Measurements from ENCODE around the gene HDAC8. TPM values are rescaled to one million over a fixed set of nuclear protein-coding genes. Genes with fewer than 3 reads are reported as not detected.
A peak's percentile ranks its signal among the peaks of the same experiment; 100 is the strongest.

HDAC8 gene
- total RNA-seq, 1 experiment from 2014 or later: 26.2 TPM

DNA sequence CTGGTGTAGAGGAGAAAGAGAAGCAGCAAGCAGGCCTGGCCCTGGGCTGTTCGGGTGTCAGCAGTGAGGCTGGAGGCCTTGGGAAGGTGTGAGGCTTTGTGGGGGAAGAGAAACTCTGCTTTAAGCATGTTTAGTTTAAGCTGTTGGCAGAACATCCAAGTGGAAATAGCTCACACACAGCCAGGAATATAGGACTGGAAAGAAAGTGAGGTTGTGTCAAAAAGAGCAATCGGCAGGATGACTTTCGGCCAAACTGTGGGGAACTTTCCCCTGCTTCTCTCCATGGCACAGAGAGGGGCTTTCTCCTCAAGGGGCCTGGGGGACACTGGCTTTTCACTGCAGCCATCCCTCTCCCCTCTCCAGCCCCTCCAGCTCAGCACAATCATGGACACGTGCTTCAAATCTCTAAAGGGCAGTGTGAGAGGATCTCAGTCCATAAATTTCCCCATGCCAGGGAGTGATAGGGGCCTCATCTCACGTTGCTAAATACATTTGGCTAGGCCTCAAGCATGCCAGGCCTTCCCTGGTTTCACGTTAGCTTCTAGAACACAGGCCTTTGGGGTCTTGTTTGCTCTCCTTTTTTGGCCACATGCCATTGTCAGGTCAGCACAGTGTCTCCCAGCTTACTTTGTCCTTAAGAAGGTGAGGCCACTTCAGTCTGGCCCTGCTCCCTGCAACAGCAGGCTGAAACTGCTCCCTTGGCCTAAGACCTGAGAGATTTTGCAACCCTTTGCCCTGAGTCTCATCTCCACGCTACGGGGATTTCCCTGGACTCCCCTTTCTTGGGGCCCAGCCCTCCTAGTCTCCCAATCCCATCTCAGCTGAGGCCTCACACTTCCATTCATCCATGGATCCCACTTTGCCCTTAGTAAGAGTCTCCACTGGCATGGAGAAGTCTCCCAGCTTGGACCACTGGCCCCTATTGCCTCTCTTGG lies 258.7 kb downstream of the HDAC8 start:
- H3K27ac Mint-ChIP-seq (ENCODE audit: unreplicated experiment): no peak overlapping the region
- no peaks in the 10 kb centered on the region for H3K27me3 ChIP-seq (replicated peaks; ENCODE audit: control insufficient read depth, insufficient read depth, low read length)
- CTCF ChIA-PET: no interaction called here

DNA sequence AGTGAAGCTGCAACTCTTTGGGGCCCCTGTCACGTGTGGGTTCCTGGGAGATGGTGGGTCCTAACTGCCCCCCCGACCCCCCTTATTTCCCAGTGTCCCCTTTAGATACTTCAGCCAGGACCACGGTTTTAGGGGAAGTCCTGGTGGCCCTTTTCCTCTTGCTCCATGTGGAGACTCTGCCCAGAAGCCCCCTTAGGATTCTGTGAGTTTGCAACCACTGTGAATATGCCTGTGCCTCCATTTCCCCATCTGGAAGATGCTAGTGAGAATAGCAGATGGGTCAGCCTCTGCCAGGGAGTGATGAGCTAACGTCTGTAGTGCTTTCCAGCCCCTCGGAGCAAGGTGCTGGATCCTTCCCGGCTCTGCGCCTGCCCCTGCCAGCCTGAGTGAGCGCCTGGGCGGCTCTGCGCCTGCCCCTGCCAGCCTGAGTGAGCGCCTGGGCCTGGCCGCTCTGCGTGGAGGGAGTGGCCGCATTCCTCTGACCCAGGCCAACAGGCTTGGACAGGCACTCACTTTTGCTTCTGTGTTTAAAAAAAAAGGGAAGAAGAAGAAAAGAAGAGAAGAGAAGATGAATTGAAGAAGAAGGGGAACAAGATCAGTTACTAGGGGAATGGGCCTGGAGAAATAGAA lies 260.2 kb downstream of the HDAC8 start:
- no peak for DNase-seq
- no peaks in the 10 kb centered on the region for H3K4me1 Mint-ChIP-seq (ENCODE audit: low read depth, unreplicated experiment)
- H3K27ac Mint-ChIP-seq (ENCODE audit: unreplicated experiment): no peak overlapping the region
- CTCF ChIA-PET: no interaction called here
- Histone ChIP-seq H3K9me3 (no peaks in the 10 kb centered on the region), H3K4me3 (ENCODE audit: low read depth, low read length) (no peak overlapping the region), H3K27me3 (replicated peaks; ENCODE audit: control insufficient read depth, insufficient read depth, low read length) (no peaks in the 10 kb centered on the region; the same call in 1 of the 2 replicates), H3K36me3 (ENCODE audit: control insufficient read depth, insufficient read depth, low read length) (no peaks in the 10 kb centered on the region), H3K4me1 (0 out of 2 replicates have a peak, but pooled peaks cover 5% of the 10 kb centered on the region)
- no TSS peak for BruUV-seq (replicated peaks)
- intact Hi-C loops (cut with micrococcal nuclease; ENCODE audit: unreplicated experiment): no loop called here
- TF ChIP-seq, protein P1, sequence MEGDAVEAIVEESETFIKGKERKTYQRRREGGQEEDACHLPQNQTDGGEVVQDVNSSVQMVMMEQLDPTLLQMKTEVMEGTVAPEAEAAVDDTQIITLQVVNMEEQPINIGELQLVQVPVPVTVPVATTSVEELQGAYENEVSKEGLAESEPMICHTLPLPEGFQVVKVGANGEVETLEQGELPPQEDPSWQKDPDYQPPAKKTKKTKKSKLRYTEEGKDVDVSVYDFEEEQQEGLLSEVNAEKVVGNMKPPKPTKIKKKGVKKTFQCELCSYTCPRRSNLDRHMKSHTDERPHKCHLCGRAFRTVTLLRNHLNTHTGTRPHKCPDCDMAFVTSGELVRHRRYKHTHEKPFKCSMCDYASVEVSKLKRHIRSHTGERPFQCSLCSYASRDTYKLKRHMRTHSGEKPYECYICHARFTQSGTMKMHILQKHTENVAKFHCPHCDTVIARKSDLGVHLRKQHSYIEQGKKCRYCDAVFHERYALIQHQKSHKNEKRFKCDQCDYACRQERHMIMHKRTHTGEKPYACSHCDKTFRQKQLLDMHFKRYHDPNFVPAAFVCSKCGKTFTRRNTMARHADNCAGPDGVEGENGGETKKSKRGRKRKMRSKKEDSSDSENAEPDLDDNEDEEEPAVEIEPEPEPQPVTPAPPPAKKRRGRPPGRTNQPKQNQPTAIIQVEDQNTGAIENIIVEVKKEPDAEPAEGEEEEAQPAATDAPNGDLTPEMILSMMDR (IDR thresholded peaks at IDR 0.05; ENCODE audit: insufficient read depth in 1 of 2, low read depth in 1 of 2, low read length in 1 of 2, severe bottlenecking in 1 of 2, unreplicated experiment in 1 of 2): no peak
- no peak overlapping the region for H3K4me3 Mint-ChIP-seq (ENCODE audit: unreplicated experiment)
- H3K9me3 Mint-ChIP-seq (ENCODE audit: unreplicated experiment): no peaks in the 10 kb centered on the region
- H3K36me3 Mint-ChIP-seq (ENCODE audit: insufficient read depth, unreplicated experiment): no peaks in the 10 kb centered on the region
- H3K27me3 Mint-ChIP-seq (ENCODE audit: insufficient read depth, unreplicated experiment): peaks cover 4% of the 10 kb centered on the region
- POLR2A ChIA-PET: no interaction called here

More for the DNA sequence above, 258.7 kb downstream of the HDAC8 start:
- Mint-ChIP-seq H3K4me3 (ENCODE audit: unreplicated experiment) (no peak overlapping the region), H3K27me3 (ENCODE audit: insufficient read depth, unreplicated experiment) (no peaks in the 10 kb centered on the region), H3K36me3 (ENCODE audit: insufficient read depth, unreplicated experiment) (no peaks in the 10 kb centered on the region), H3K9me3 (ENCODE audit: unreplicated experiment) (no peaks in the 10 kb centered on the region), H3K4me1 (ENCODE audit: low read depth, unreplicated experiment) (no peaks in the 10 kb centered on the region)
- Histone ChIP-seq H3K36me3 (ENCODE audit: control insufficient read depth, insufficient read depth, low read length) (no peaks in the 10 kb centered on the region), H3K4me1 (0 out of 2 replicates have a peak, but pooled peaks cover 5% of the 10 kb centered on the region), H3K9me3 (no peaks in the 10 kb centered on the region), H3K4me3 (ENCODE audit: low read depth, low read length) (no peak overlapping the region)
- BruUV-seq (replicated peaks): no TSS peak
- TF ChIP-seq, protein P1 (IDR thresholded peaks at IDR 0.05; ENCODE audit: insufficient read depth in 1 of 2, low read depth in 1 of 2, low read length in 1 of 2, severe bottlenecking in 1 of 2, unreplicated experiment in 1 of 2): no peak
- DNase-seq: no peak
- intact Hi-C loops (cut with micrococcal nuclease; ENCODE audit: unreplicated experiment): no loop called here
- POLR2A ChIA-PET: interaction anchor here (1.1 kb wide), 1 partner anchor 75 kb away, joined by 3 read pairs; the partner anchor contains the start of gene ERCC6L

DNA sequence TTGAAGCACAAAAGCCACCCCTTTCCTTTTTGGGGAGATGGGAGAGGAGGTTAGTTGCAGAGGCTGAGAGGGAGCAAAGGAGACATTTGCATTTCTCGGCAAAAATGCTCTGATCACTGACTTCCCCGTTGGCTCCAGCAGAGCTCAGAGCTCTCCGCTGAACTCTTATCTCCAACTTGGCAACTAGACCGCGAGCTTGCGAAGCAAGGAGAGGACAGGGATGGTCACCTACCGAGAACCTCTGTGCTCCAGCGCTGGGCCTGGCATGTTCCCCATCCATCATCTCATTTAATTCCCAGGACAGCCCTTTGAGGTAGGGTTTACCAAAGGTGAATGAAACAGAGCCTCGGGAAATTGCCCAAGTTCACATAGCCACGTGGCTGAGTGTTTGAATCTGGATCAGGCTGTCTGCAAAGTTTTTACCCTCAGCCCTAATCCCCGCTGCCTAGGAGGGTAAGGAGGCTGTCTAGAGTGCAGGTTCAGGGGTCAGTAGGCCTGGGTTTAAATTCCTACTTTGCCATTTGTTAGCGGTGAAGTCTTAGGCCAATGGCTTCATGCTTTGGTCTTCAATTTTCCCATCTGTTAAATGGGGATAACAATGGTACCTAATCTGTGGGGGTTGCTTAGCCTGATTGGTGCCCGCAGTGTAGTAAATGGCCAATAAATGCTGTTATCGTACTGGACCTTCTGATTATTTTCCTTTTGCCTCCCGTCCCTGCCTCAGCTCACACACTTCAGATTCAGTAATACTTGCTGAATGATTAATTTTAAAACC lies 263.2 kb downstream of the HDAC8 start:
- Mint-ChIP-seq H3K4me1 (ENCODE audit: low read depth, unreplicated experiment) (no peaks in the 10 kb centered on the region), H3K27me3 (ENCODE audit: insufficient read depth, unreplicated experiment) (peaks cover 6% of the 10 kb centered on the region), H3K27ac (ENCODE audit: unreplicated experiment) (no peak overlapping the region), H3K9me3 (ENCODE audit: unreplicated experiment) (no peaks in the 10 kb centered on the region), H3K36me3 (ENCODE audit: insufficient read depth, unreplicated experiment) (no peaks in the 10 kb centered on the region), H3K4me3 (ENCODE audit: unreplicated experiment) (peak overlapping the region; percentile 63)
- H3K9me3 ChIP-seq: no peaks in the 10 kb centered on the region
- intact Hi-C loops (cut with micrococcal nuclease; ENCODE audit: unreplicated experiment): loop anchor here (5.0 to 10.0 kb wide), 2 partner anchors 165 to 243 kb away; no protein-coding TSS in a partner anchor
- BruUV-seq (replicated peaks): no TSS peak
- CTCF ChIA-PET: no interaction called here
- H3K4me3 ChIP-seq (ENCODE audit: low read depth, low read length): peak overlapping the region; percentile 29
- peaks cover 1% of the 10 kb centered on the region; the same call in 1 of the 2 replicates for H3K27me3 ChIP-seq (replicated peaks; ENCODE audit: control insufficient read depth, insufficient read depth, low read length)
- H3K4me1 ChIP-seq: no peaks in the 10 kb centered on the region
- POLR2A ChIA-PET: no interaction called here
- no peak for DNase-seq
- H3K36me3 ChIP-seq (ENCODE audit: control insufficient read depth, insufficient read depth, low read length): no peaks in the 10 kb centered on the region
- TF ChIP-seq, protein P1 (IDR thresholded peaks at IDR 0.05; ENCODE audit: insufficient read depth in 1 of 2, low read depth in 1 of 2, low read length in 1 of 2, severe bottlenecking in 1 of 2, unreplicated experiment in 1 of 2): no peak

All from Caco-2 (cell line).